ENCODE measurements around the gene TRPM3. TPM values are rescaled to one million over a fixed set of nuclear protein-coding genes. Genes with fewer than 3 reads are reported as not detected.

TRPM3 gene
- total RNA-seq, 4 donors from 2014 or later = 0.27 to 1.2 (median 0.47) TPM; not detected in 1

GRCh38 chr9:70802206-70802605 is 319.2 kb downstream of the TRPM3 start:
- TF ChIP-seq EP300 (IDR thresholded peaks at IDR 0.05) = no peak
- no peak for TF ChIP-seq POLR2AphosphoS5 (IDR thresholded peaks at IDR 0.05)
- no peak for TF ChIP-seq CTCF (IDR thresholded peaks at IDR 0.05)
- TF ChIP-seq POLR2A (IDR thresholded peaks at IDR 0.05) = no peak
- no peak overlapping the region for H3K4me3 ChIP-seq
- no peak overlapping the region for H3K27ac ChIP-seq
- no peaks in the 10 kb centered on the region for H3K9me3 ChIP-seq
- no peaks in the 10 kb centered on the region for H3K27me3 ChIP-seq
- ATAC-seq = no peak
- WGBS, 2 donors (ENCODE audit: low coverage in 1 of 2) = 36% methylated on average over 1 of the region's 1 CpG; no CpG with 5 or more reads in 1 of the 2 donors
- H3K36me3 ChIP-seq = no peaks in the 10 kb centered on the region
- no peaks in the 10 kb centered on the region for H3K4me1 ChIP-seq

DNA sequence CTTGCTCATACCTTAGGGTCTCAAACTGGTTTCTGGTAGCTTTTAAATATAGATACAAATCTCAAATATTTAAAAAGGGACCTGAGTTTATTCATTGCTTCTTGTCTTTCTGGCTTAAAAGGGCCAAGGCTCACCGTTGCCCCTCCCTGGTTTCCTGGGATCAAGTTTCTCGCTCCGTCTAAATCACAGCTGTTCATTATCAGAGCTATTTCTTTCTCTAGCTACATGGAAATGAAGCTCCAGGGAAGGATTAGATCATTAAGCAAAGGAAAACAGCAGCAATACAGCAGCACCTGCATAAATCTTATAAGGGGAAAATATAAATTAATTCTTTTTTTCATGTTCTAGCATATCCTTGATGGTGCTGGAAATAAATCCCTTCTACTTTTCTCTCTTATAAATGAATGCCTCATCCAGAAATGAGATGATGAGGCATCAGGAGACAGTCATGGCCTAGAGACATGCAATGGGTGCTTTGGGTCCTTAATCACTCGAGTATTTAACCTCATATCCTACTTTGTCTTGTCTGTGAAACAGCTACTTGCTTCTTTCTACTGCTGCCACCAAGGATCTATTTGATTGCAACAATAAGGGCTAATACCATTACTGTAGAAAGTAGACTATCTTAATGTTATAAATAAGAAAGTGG is 320.1 kb downstream of the TRPM3 start:
- Histone ChIP-seq H3K4me1 (no peaks in the 10 kb centered on the region), H3K4me3 (no peak overlapping the region), H3K36me3 (no peaks in the 10 kb centered on the region), H3K27me3 (no peaks in the 10 kb centered on the region), H3K9me3 (no peaks in the 10 kb centered on the region), H3K27ac (no peak overlapping the region)
- TF ChIP-seq CTCF (IDR thresholded peaks at IDR 0.05) (no peak), POLR2AphosphoS5 (IDR thresholded peaks at IDR 0.05) (no peak), POLR2A (IDR thresholded peaks at IDR 0.05) (no peak), EP300 (IDR thresholded peaks at IDR 0.05) (no peak)
- WGBS, 2 donors (ENCODE audit: low coverage in 1 of 2) = 17 to 41% methylated on average over 3 to 4 of the region's 4 CpGs
- ATAC-seq = no peak

DNA sequence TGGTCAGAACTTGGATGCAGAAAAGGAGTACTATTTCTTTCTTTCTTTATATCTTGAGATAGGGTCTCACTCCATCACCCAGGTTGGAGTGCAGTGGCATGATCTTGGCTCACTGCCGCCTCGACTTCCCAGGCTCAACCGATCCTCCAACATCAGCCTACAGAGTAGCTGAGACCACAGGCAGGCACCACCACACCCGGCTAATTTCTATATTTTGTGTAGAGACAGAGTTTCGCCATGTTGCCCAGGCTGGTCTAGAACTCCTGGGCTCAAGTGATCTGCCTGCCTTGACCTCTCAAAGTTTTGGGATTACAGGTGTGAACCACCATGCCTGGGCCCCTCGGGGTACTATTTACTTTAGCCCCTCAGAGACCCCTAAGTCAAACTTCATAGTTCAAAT is 323.4 kb downstream of the TRPM3 start:
- Histone ChIP-seq H3K36me3 (no peaks in the 10 kb centered on the region), H3K4me3 (no peak overlapping the region), H3K27ac (no peak overlapping the region), H3K4me1 (no peaks in the 10 kb centered on the region), H3K27me3 (no peaks in the 10 kb centered on the region), H3K9me3 (no peaks in the 10 kb centered on the region)
- 33 to 71% methylated on average over 1 to 2 of the region's 6 CpGs for WGBS, 2 donors (ENCODE audit: low coverage in 1 of 2)
- ATAC-seq = no peak
- TF ChIP-seq POLR2AphosphoS5 (IDR thresholded peaks at IDR 0.05) = no peak
- no peak for TF ChIP-seq POLR2A (IDR thresholded peaks at IDR 0.05)
- TF ChIP-seq CTCF (IDR thresholded peaks at IDR 0.05) = no peak
- no peak for TF ChIP-seq EP300 (IDR thresholded peaks at IDR 0.05)

GRCh38 chr9:70795841-70796240 is 325.6 kb downstream of the TRPM3 start:
- H3K27ac ChIP-seq = no peak overlapping the region
- TF ChIP-seq POLR2AphosphoS5 (IDR thresholded peaks at IDR 0.05) = no peak
- TF ChIP-seq EP300 (IDR thresholded peaks at IDR 0.05) = no peak
- TF ChIP-seq CTCF (IDR thresholded peaks at IDR 0.05) = no peak
- TF ChIP-seq POLR2A (IDR thresholded peaks at IDR 0.05) = no peak
- no peak for ATAC-seq
- H3K36me3 ChIP-seq = no peaks in the 10 kb centered on the region
- H3K27me3 ChIP-seq = no peaks in the 10 kb centered on the region
- 40 to 90% methylated on average over 1 to 2 of the region's 2 CpGs for WGBS, 2 donors (ENCODE audit: low coverage in 1 of 2)
- no peak overlapping the region for H3K4me3 ChIP-seq
- no peaks in the 10 kb centered on the region for H3K4me1 ChIP-seq
- no peaks in the 10 kb centered on the region for H3K9me3 ChIP-seq

DNA sequence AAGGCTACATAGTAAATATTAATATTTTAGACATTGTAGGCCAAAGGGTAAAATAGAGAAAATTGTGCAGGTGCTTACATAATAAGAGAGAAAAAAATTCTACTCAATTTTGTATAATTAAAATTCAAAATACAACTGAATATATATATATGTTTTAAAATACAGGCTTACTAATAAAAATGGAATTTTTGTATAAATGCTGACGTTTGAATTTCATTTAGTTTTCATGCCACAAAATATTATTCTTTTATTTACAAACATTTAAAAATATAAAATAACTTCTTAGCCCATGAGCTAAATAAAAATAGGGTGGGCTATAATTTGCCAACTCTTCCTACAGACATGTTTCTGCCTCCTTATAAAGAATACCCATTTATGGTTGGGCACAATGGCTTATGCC is 328.6 kb downstream of the TRPM3 start:
- no peaks in the 10 kb centered on the region for H3K36me3 ChIP-seq
- ATAC-seq = no peak
- H3K9me3 ChIP-seq = no peaks in the 10 kb centered on the region
- H3K27me3 ChIP-seq = no peaks in the 10 kb centered on the region
- whole genome bisulfite sequencing, 2 donors (ENCODE audit: low coverage in 1 of 2) = 68 to 69% methylated on average over 1 of the region's 1 CpG
- no peak for TF ChIP-seq POLR2AphosphoS5 (IDR thresholded peaks at IDR 0.05)
- no peak for TF ChIP-seq CTCF (IDR thresholded peaks at IDR 0.05)
- no peak for TF ChIP-seq EP300 (IDR thresholded peaks at IDR 0.05)
- TF ChIP-seq POLR2A (IDR thresholded peaks at IDR 0.05) = no peak
- H3K4me3 ChIP-seq = no peak overlapping the region
- H3K27ac ChIP-seq = no peak overlapping the region
- H3K4me1 ChIP-seq = no peaks in the 10 kb centered on the region
